ENCODE data around the gene GSG1L.

DNA sequence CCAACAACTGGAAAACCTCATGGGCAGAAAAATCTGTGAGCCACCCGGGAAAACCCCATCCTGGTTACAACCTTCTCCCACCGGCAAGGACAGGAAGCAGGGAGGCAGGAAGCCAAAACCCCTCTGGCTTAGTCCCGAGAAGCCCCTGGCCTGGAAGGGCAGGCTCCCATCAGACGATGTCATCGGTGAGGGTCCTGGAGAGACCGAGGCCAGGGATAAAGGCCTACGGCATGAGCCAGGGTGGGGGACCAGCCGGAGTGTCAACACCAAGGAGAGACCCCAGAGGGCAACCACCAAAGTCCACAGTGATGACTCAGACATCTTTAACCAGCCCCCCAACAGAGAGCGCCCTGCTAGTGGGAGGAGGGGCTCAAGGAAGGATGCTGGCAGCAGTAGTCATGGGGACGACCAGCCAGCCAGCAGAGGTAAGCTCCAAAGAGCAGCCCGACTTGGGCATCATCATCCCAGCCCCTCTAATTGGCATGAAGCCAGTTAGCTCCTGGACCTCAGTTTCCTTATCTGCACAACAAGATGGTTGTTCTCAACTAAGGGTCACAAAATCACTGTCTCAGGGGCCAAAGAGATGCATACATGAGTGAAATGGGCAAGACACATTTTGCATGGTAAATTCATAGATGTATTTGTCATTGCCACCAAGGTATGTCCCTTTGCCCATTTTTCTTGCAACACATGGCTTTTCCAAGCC is 322.9 kb downstream of the GSG1L start:
- TF ChIP-seq, protein P1, sequence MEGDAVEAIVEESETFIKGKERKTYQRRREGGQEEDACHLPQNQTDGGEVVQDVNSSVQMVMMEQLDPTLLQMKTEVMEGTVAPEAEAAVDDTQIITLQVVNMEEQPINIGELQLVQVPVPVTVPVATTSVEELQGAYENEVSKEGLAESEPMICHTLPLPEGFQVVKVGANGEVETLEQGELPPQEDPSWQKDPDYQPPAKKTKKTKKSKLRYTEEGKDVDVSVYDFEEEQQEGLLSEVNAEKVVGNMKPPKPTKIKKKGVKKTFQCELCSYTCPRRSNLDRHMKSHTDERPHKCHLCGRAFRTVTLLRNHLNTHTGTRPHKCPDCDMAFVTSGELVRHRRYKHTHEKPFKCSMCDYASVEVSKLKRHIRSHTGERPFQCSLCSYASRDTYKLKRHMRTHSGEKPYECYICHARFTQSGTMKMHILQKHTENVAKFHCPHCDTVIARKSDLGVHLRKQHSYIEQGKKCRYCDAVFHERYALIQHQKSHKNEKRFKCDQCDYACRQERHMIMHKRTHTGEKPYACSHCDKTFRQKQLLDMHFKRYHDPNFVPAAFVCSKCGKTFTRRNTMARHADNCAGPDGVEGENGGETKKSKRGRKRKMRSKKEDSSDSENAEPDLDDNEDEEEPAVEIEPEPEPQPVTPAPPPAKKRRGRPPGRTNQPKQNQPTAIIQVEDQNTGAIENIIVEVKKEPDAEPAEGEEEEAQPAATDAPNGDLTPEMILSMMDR (conservative IDR thresholded peaks at IDR 0.05), result no peak
- no peak for TF ChIP-seq ZFX (IDR thresholded peaks at IDR 0.05)

Data from C4-2B (cell line).